HepG2 (cell line): Measurements from ENCODE around the gene MYO1B. TPM values are rescaled to one million over a fixed set of nuclear protein-coding genes. Genes with fewer than 3 reads are reported as not detected.
A peak's percentile ranks its signal among the peaks of the same experiment; 100 is the strongest.

Source experiments
- ARHGAP35 ChIP-seq: sonication (generic); formaldehyde crosslinking; IDR thresholded peaks from 2 replicates; pipeline ENCODE4 v1.9.0; 2022; ENCODE audit warnings: mild to moderate bottlenecking, inconsistent platforms, moderate library complexity, missing genetic modification reagents, borderline replicate concordance
- GATA4 ChIP-seq: sonication (generic); IDR thresholded peaks from 2 replicates; pipeline ENCODE4 v1.6.1; 2016; ENCODE audit warnings: antibody characterized with exemption, low read depth, borderline replicate concordance
- GRHL1 ChIP-seq: sonication (generic); formaldehyde crosslinking; conservative IDR thresholded peaks from 2 replicates; pipeline ENCODE4 v1.8.0; 2022; ENCODE audit warnings: missing genetic modification reagents
- KLF6 ChIP-seq: IDR thresholded peaks from 2 replicates; pipeline ENCODE4 v1.8.0; 2016; ENCODE audit warnings: missing biosample characterization, missing genetic modification reagents
- KMT2A ChIP-seq: sonication (generic); formaldehyde crosslinking; IDR thresholded peaks from 2 replicates; pipeline ENCODE4 v1.4.0; 2020; ENCODE audit warnings: missing genetic modification reagents
- MXD4 ChIP-seq: IDR thresholded peaks from 2 replicates; pipeline ENCODE4 v1.6.1; 2016; ENCODE audit warnings: mild to moderate bottlenecking, missing biosample characterization, missing genetic modification reagents
- MYNN ChIP-seq: sonication (generic); formaldehyde crosslinking; IDR thresholded peaks from 2 replicates; pipeline ENCODE4 v1.4.0; 2020; ENCODE audit warnings: mild to moderate bottlenecking, low read depth, missing genetic modification reagents
- MZF1 ChIP-seq: sonication (generic); formaldehyde crosslinking; IDR thresholded peaks from 2 replicates; pipeline ENCODE4 v1.8.1; 2023; ENCODE audit warnings: mild to moderate bottlenecking, missing genetic modification reagents, borderline replicate concordance
- NCOR1 ChIP-seq: fragments of 200-600 bp; sonication (generic); IDR thresholded peaks from 2 replicates; pipeline ENCODE4 v1.7.0; 2017; ENCODE audit warnings: antibody characterized with exemption, low read length, borderline replicate concordance
- SP140L ChIP-seq: sonication (generic); formaldehyde crosslinking; IDR thresholded peaks from 2 replicates; pipeline ENCODE4 v1.4.0; 2020; ENCODE audit warnings: missing genetic modification reagents, borderline replicate concordance
- SRSF1 ChIP-seq: fragments of 200-400 bp; formaldehyde crosslinking; optimal IDR thresholded peaks from 2 replicates; pipeline ENCODE3; 2017; ENCODE audit warnings: mild to moderate bottlenecking, low read depth, low read length, moderate library complexity
- TAF15 ChIP-seq: fragments of 200-400 bp; formaldehyde crosslinking; IDR thresholded peaks from one replicate; pipeline ENCODE4 v1.6.1; 2018; ENCODE audit warnings: mild to moderate bottlenecking, low read depth, low read length; ENCODE audit not compliant: poor library complexity, severe bottlenecking
- TCF7 ChIP-seq: sonication (generic); IDR thresholded peaks from 2 replicates; pipeline ENCODE4 v1.6.1; 2016; ENCODE audit warnings: antibody characterized with exemption, low read depth
- TP53 ChIP-seq: sonication (generic); formaldehyde crosslinking; conservative IDR thresholded peaks from 2 replicates; pipeline ENCODE4 v1.4.0; 2020; ENCODE audit warnings: missing genetic modification reagents
- YEATS2 ChIP-seq: sonication (generic); formaldehyde crosslinking; IDR thresholded peaks from 2 replicates; pipeline ENCODE4 v1.4.0; 2020; ENCODE audit warnings: missing genetic modification reagents, borderline replicate concordance
- ZFP82 ChIP-seq: sonication (generic); formaldehyde crosslinking; IDR thresholded peaks from 2 replicates; pipeline ENCODE4 v1.5.1; 2020; ENCODE audit warnings: mild to moderate bottlenecking, missing genetic modification reagents, borderline replicate concordance
- ZNF607 ChIP-seq: sonication (generic); formaldehyde crosslinking; IDR thresholded peaks from 2 replicates; pipeline ENCODE4 v1.5.1; 2020; ENCODE audit warnings: missing genetic modification reagents, mild to moderate bottlenecking, borderline replicate concordance
- ZNF670 ChIP-seq: sonication (generic); formaldehyde crosslinking; IDR thresholded peaks from 2 replicates; pipeline ENCODE4 v1.8.0; 2022; ENCODE audit warnings: mild to moderate bottlenecking, missing genetic modification reagents, borderline replicate concordance
- polyA plus RNA-seq, 8 experiments: library from polyadenylated mRNA; depleted of rRNA in 3 of 8; stranded (reverse) in 7 of 8; unstranded in 1 of 8; fragments of >200 nt; fragmentation: Illumina TruSeq in 4 of 8; extraction: Trizol in 4 of 8; gene quantifications; 2 replicates each; pipeline versions ENCODE4 v1.2.1 to v1.2.3, GENCODE V29; 2011 to 2016; ENCODE audit warnings: low read depth in 4 of 8, missing spikeins in 1 of 8, mixed read lengths in 1 of 8; ENCODE audit not compliant: insufficient read depth in 1 of 8
- total RNA-seq, 5 experiments: library from RNA; depleted of rRNA; stranded (reverse); fragments of >200 nt; fragmentation: Illumina TruSeq; extraction: Trizol; gene quantifications; 2 replicates each; pipeline ENCODE4 v1.2.3, GENCODE V29; 2016; ENCODE audit warnings: low read depth in 1 of 5
- TF ChIP-seq, protein P1 (sequence below): sonication (generic); formaldehyde crosslinking; IDR thresholded peaks from 2 replicates; pipeline ENCODE4 v1.4.0; 2020; ENCODE audit warnings: missing genetic modification reagents
- TF ChIP-seq, protein P2 (sequence below): sonication (generic); formaldehyde crosslinking; IDR thresholded peaks from 2 replicates; pipeline ENCODE4 v1.5.1; 2020; ENCODE audit warnings: mild to moderate bottlenecking, moderate library complexity, missing genetic modification reagents
- TF ChIP-seq, protein P3 (sequence below): sonication (generic); formaldehyde crosslinking; IDR thresholded peaks from 2 replicates; pipeline ENCODE4 v1.5.0; 2020; ENCODE audit warnings: missing genetic modification reagents

Gene MYO1B
- total and polyA plus RNA-seq, 2 of the 13 experiments (the other 11 are each of a cell fraction or from before 2014, with no cell fraction given), result 36.9 to 89.8 TPM

DNA sequence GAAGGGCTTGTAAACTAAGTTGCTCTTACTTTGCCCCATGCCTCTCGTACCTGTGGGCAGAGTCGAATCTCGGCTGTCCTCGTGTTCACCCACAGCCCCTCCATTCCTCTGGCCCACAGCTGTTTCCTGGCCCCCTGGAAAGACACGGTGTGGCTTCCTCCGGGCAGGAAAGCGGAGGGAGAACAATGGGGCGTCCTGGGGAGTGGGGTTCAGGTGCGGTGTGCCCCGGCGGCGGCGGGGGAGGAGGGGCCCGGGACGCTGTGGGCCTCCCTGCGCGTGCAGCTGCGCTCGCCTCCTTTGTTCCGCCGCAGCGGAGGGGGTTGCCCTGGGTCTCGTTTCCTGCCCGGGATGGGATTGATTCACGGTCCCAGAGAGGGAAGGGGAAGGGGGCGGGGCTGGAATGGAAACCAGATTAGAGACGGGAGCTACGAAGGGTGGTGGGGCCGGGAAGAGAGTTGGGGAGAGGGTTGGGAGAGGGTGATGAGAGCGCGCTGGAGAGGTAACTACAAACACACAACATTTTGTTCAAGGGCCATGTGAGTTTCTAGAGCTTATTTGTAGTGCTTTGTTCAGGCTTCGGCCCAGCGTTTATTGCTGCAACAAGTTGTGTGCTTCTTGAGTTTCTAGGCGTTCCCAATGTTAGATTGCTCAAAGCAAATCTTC lies 796 bp downstream of the MYO1B start (continued):
- TF ChIP-seq, protein P1, sequence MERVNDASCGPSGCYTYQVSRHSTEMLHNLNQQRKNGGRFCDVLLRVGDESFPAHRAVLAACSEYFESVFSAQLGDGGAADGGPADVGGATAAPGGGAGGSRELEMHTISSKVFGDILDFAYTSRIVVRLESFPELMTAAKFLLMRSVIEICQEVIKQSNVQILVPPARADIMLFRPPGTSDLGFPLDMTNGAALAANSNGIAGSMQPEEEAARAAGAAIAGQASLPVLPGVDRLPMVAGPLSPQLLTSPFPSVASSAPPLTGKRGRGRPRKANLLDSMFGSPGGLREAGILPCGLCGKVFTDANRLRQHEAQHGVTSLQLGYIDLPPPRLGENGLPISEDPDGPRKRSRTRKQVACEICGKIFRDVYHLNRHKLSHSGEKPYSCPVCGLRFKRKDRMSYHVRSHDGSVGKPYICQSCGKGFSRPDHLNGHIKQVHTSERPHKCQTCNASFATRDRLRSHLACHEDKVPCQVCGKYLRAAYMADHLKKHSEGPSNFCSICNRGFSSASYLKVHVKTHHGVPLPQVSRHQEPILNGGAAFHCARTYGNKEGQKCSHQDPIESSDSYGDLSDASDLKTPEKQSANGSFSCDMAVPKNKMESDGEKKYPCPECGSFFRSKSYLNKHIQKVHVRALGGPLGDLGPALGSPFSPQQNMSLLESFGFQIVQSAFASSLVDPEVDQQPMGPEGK (CRISPR knock-in tag), result peak; percentile 92
- TF ChIP-seq, protein P2, sequence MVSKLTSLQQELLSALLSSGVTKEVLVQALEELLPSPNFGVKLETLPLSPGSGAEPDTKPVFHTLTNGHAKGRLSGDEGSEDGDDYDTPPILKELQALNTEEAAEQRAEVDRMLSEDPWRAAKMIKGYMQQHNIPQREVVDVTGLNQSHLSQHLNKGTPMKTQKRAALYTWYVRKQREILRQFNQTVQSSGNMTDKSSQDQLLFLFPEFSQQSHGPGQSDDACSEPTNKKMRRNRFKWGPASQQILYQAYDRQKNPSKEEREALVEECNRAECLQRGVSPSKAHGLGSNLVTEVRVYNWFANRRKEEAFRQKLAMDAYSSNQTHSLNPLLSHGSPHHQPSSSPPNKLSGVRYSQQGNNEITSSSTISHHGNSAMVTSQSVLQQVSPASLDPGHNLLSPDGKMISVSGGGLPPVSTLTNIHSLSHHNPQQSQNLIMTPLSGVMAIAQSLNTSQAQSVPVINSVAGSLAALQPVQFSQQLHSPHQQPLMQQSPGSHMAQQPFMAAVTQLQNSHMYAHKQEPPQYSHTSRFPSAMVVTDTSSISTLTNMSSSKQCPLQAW (CRISPR knock-in tag), result no peak; the same call in 1 of the 2 replicates
- no peak for TF ChIP-seq ARHGAP35 (CRISPR knock-in tag)
- peak; percentile 80; the same call in 1 of the 2 replicates for TF ChIP-seq MYNN (CRISPR knock-in tag)
- peak; percentile 27 for TF ChIP-seq TAF15
- peak; percentile 93 for TF ChIP-seq KMT2A
- TF ChIP-seq SRSF1, result no peak
- TF ChIP-seq NCOR1, result peak; percentile 53; the same call in 1 of the 2 replicates
- 0 out of 2 replicates have a peak, but pooled peaks have one; percentile 6 for TF ChIP-seq GATA4
- TF ChIP-seq MXD4 (CRISPR knock-in tag), result peak; percentile 67; the same call in 1 of the 2 replicates
- peak; percentile 82; the same call in 1 of the 2 replicates for TF ChIP-seq ZNF670
- no peak for TF ChIP-seq GRHL1 (CRISPR knock-in tag)
- no peak for TF ChIP-seq SP140L (CRISPR knock-in tag)
- TF ChIP-seq ZFP82 (CRISPR knock-in tag), result no peak; the same call in 1 of the 2 replicates
- TF ChIP-seq TP53, result no peak
- no peak for TF ChIP-seq ZNF607 (CRISPR knock-in tag)
- peak; percentile 92 for TF ChIP-seq TCF7
- 0 out of 2 replicates have a peak, but pooled peaks have one; percentile 30 for TF ChIP-seq KLF6 (CRISPR knock-in tag)
- peak; percentile 88; the same call in 1 of the 2 replicates for TF ChIP-seq MZF1
- TF ChIP-seq, protein P3, sequence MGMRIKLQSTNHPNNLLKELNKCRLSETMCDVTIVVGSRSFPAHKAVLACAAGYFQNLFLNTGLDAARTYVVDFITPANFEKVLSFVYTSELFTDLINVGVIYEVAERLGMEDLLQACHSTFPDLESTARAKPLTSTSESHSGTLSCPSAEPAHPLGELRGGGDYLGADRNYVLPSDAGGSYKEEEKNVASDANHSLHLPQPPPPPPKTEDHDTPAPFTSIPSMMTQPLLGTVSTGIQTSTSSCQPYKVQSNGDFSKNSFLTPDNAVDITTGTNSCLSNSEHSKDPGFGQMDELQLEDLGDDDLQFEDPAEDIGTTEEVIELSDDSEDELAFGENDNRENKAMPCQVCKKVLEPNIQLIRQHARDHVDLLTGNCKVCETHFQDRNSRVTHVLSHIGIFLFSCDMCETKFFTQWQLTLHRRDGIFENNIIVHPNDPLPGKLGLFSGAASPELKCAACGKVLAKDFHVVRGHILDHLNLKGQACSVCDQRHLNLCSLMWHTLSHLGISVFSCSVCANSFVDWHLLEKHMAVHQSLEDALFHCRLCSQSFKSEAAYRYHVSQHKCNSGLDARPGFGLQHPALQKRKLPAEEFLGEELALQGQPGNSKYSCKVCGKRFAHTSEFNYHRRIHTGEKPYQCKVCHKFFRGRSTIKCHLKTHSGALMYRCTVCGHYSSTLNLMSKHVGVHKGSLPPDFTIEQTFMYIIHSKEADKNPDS, result peak; percentile 63; the same call in 1 of the 2 replicates
- TF ChIP-seq YEATS2 (CRISPR knock-in tag), result peak; percentile 64; the same call in 1 of the 2 replicates
